ENCODE measurements around the gene SMIM24. TPM values are rescaled to one million over a fixed set of nuclear protein-coding genes. Genes with fewer than 3 reads are reported as not detected.

The SMIM24 gene
- total RNA-seq, 6 experiments from 2014 or later, result 2.1 to 38.1 (median 6.6) TPM; not detected in 1

GRCh38 chr19:3440082-3440481 lies 40.2 kb downstream of the SMIM24 start:
- 27% methylated on average over 3 of the region's 13 CpGs for WGBS (ENCODE audit: insufficient coverage, low coverage, low lambda C conversion rate, missing lambda C conversion rate)

GRCh38 chr19:3434630-3435553 lies 45.4 kb downstream of the SMIM24 start:
- peaks cover 0 to 33% (median 11%) of the 10 kb centered on the region in 4 donors for H3K4me1 ChIP-seq
- intact Hi-C loops (cut with DNase I), result loop anchor here (10.0 kb wide), 2 partner anchors 90 to 110 kb away; no protein-coding TSS in a partner anchor
- ATAC-seq (peak; percentile 68 to 82 (median 72)), DNase-seq (peak; percentile 85 to 93 (median 93))
- H3K4me3 ChIP-seq, result peak overlapping the region; percentile 12 to 40 (median 21)
- no peaks in the 10 kb centered on the region for H3K9me3 ChIP-seq
- H3K27me3 ChIP-seq, result no peaks in the 10 kb centered on the region
- H3K27ac ChIP-seq, result peak overlapping the region; percentile 70 to 81 (median 77)
- H3K36me3 ChIP-seq, result peaks cover 0 to 54% (median 19%) of the 10 kb centered on the region in 4 donors
- no peak for TF ChIP-seq CTCF (IDR thresholded peaks at IDR 0.05)
- no peak for TF ChIP-seq POLR2A (IDR thresholded peaks at IDR 0.05)
- WGBS (ENCODE audit: insufficient coverage, low coverage, low lambda C conversion rate, missing lambda C conversion rate), result 61% methylated on average over 3 of the region's 67 CpGs

More at GRCh38 chr19:3440082-3440481, 40.2 kb downstream of the SMIM24 start:
- intact Hi-C loops (cut with DNase I), result no loop called here
- H3K4me3 ChIP-seq, result no peak overlapping the region
- peaks cover 0 to 6% (median 0%) of the 10 kb centered on the region in 4 donors for H3K4me1 ChIP-seq
- H3K36me3 ChIP-seq, result peaks cover 0 to 70% (median 28%) of the 10 kb centered on the region in 4 donors
- H3K27ac ChIP-seq, result no peak overlapping the region
- H3K9me3 ChIP-seq, result no peaks in the 10 kb centered on the region
- ATAC-seq (peak; percentile 68 to 83 (median 77)), DNase-seq (peak in 1 of 3 donors; percentile 77)
- no peaks in the 10 kb centered on the region for H3K27me3 ChIP-seq
- no peak for TF ChIP-seq POLR2A (IDR thresholded peaks at IDR 0.05)
- peak; percentile 52 to 65 (median 59) for TF ChIP-seq CTCF (IDR thresholded peaks at IDR 0.05)

- 81% methylated on average over 6 of the region's 11 CpGs for WGBS (ENCODE audit: insufficient coverage, low coverage, low lambda C conversion rate, missing lambda C conversion rate)
- H3K36me3 ChIP-seq, result peaks cover 0 to 51% (median 19%) of the 10 kb centered on the region in 4 donors
- H3K9me3 ChIP-seq, result no peaks in the 10 kb centered on the region
- peaks cover 0 to 39% (median 15%) of the 10 kb centered on the region in 4 donors for H3K4me1 ChIP-seq
- DNase-seq (no peak), ATAC-seq (no peak)
- H3K27ac ChIP-seq, result peak overlapping the region; percentile 70 to 81 (median 77)
- H3K27me3 ChIP-seq, result no peaks in the 10 kb centered on the region
- intact Hi-C loops (cut with DNase I), result loop anchor here (10.0 kb wide), 2 partner anchors 89 to 109 kb away; no protein-coding TSS in a partner anchor
- TF ChIP-seq POLR2A (IDR thresholded peaks at IDR 0.05) (no peak), CTCF (IDR thresholded peaks at IDR 0.05) (no peak)
- no peak overlapping the region for H3K4me3 ChIP-seq
Observed at GRCh38 chr19:3433805-3434540, 46.4 kb downstream of the SMIM24 start.

- intact Hi-C loops (cut with DNase I), result loop anchor here (10.0 kb wide), 2 partner anchors 89 to 109 kb away; no protein-coding TSS in a partner anchor
- ATAC-seq (peak in 2 of 4 donors; percentile 1 to 9), DNase-seq (no peak)
- H3K27ac ChIP-seq, result peak overlapping the region; percentile 70 to 81 (median 77)
- no peaks in the 10 kb centered on the region for H3K27me3 ChIP-seq
- no peak overlapping the region for H3K4me3 ChIP-seq
- TF ChIP-seq POLR2A (IDR thresholded peaks at IDR 0.05) (no peak), CTCF (IDR thresholded peaks at IDR 0.05) (no peak)
- no peaks in the 10 kb centered on the region for H3K9me3 ChIP-seq
- H3K4me1 ChIP-seq, result peaks cover 0 to 45% (median 16%) of the 10 kb centered on the region in 4 donors
- WGBS (ENCODE audit: insufficient coverage, low coverage, low lambda C conversion rate, missing lambda C conversion rate), result no CpG with 5 or more reads among the region's 12 CpGs
- peaks cover 0 to 46% (median 19%) of the 10 kb centered on the region in 4 donors for H3K36me3 ChIP-seq
Observed at GRCh38 chr19:3433313-3433712, 47.0 kb downstream of the SMIM24 start.

Measured in right lobe of liver (tissue), 6 donors.